SK-N-SH (cell line): ENCODE measurements around the gene EFHC1. TPM values are rescaled to one million over a fixed set of nuclear protein-coding genes. Genes with fewer than 3 reads are reported as not detected.

Source experiments
- CTCF ChIA-PET: fragments of 300-600, 350-600 bp; formaldehyde crosslinking; extraction: SDS; loops from one replicate; lab custom pipeline; 2021; lab: Yijun Ruan, JAX
- POLR2A ChIA-PET: fragments of 350-600 bp; sonication (Branson Sonifier 250); formaldehyde crosslinking; extraction: SDS; loops from one replicate; lab custom pipeline; 2020; ENCODE audit warnings: antibody characterized with exemption, inconsistent platforms; lab: Yijun Ruan, JAX
- DNase-seq: peaks from one replicate; pipeline ENCODE4 v3.0.0; 2012
- H2AFZ ChIP-seq: fragments of 200-600 bp; sonication (generic); 2 replicates; pipeline ENCODE4 v1.8.1; 2016; ENCODE audit warnings: antibody characterized with exemption, mild to moderate bottlenecking, low read depth
- H3F3A ChIP-seq: fragments of 200-600 bp; sonication (generic); replicated peaks from 2 replicates; pipeline ENCODE3; 2016; ENCODE audit warnings: antibody characterized with exemption, mild to moderate bottlenecking; ENCODE audit not compliant: insufficient read depth
- H3K27ac ChIP-seq, 2 experiments: fragments of 200-500 bp in 1 of 2; fragments of 200-600 bp in 1 of 2; sonication (Bioruptor generic) in 1 of 2; sonication (generic), shearing (Covaris generic) in 1 of 2; 2 replicates each; pipeline versions ENCODE4 v1.5.1 to v1.6.1; 2014 to 2016; ENCODE audit warnings: low read depth in 2 of 2, inconsistent platforms in 1 of 2, low read length in 1 of 2, mild to moderate bottlenecking in 1 of 2, mixed read lengths in 1 of 2
- H3K27me3 ChIP-seq: fragments of 200-600 bp; sonication (generic), shearing (Covaris generic); 2 replicates; pipeline ENCODE4 v1.6.1; 2016; ENCODE audit warnings: mixed run types; ENCODE audit not compliant: insufficient read depth
- H3K36me3 ChIP-seq, 2 experiments: fragments of 200-500 bp in 1 of 2; fragments of 200-600 bp in 1 of 2; sonication (Bioruptor generic) in 1 of 2; sonication (generic) in 1 of 2; replicated peaks in 1 of 2; 2 replicates each; pipeline versions ENCODE3 to v1.5.1; 2014 to 2016; ENCODE audit warnings: low read length in 1 of 2, mild to moderate bottlenecking in 1 of 2; ENCODE audit not compliant: insufficient read depth in 2 of 2, control insufficient read depth in 1 of 2
- H3K4me1 ChIP-seq, 2 experiments: fragments of 200-500 bp in 1 of 2; fragments of 200-600 bp in 1 of 2; sonication (Bioruptor generic) in 1 of 2; sonication (generic), shearing (Covaris generic) in 1 of 2; 2 replicates each; pipeline versions ENCODE4 v1.5.1 to v1.6.1; 2014 to 2016; ENCODE audit warnings: low read depth in 1 of 2, low read length in 1 of 2, mixed run types in 1 of 2; ENCODE audit not compliant: insufficient read depth in 2 of 2, control insufficient read depth in 1 of 2
- H3K4me2 ChIP-seq: fragments of 200-600 bp; sonication (generic), shearing (Covaris generic); 2 replicates; pipeline ENCODE4 v1.6.1; 2017; ENCODE audit warnings: mixed run types
- H3K4me3 ChIP-seq, 2 experiments: fragments of 200-500 bp in 1 of 2; fragments of 200-600 bp in 1 of 2; sonication (Bioruptor generic) in 1 of 2; sonication (generic), shearing (Covaris generic) in 1 of 2; 2 replicates each; pipeline versions ENCODE4 v1.5.1 to v1.8.1; 2014 to 2016; ENCODE audit warnings: low read depth in 2 of 2, inconsistent platforms in 1 of 2, low read length in 1 of 2, mild to moderate bottlenecking in 1 of 2, mixed read lengths in 1 of 2, moderate library complexity in 1 of 2
- H3K79me2 ChIP-seq: fragments of 200-600 bp; sonication (generic); 2 replicates; pipeline ENCODE4 v1.8.1; 2017; ENCODE audit warnings: mild to moderate bottlenecking; ENCODE audit not compliant: insufficient read depth
- H3K9ac ChIP-seq: fragments of 200-600 bp; sonication (generic); 2 replicates; pipeline ENCODE4 v1.6.1; 2017; ENCODE audit warnings: mixed run types
- H3K9me2 ChIP-seq: fragments of 200-600 bp; sonication (generic); 2 replicates; pipeline ENCODE4 v1.6.1; 2017; ENCODE audit warnings: mixed run types
- H3K9me3 ChIP-seq: fragments of 200-600 bp; sonication (generic); 2 replicates; pipeline ENCODE4 v1.6.1; 2017; ENCODE audit warnings: mixed run types, mild to moderate bottlenecking, moderate library complexity
- H4K20me1 ChIP-seq: fragments of 200-600 bp; sonication (generic); 2 replicates; pipeline ENCODE4 v1.6.1; 2017; ENCODE audit warnings: mild to moderate bottlenecking, mixed run types; ENCODE audit not compliant: insufficient read depth
- FOXJ3 ChIP-seq: sonication (generic); formaldehyde crosslinking; IDR thresholded peaks from 2 replicates; pipeline ENCODE4 v1.5.1; 2020; ENCODE audit warnings: mild to moderate bottlenecking, missing genetic modification reagents
- FOXM1 ChIP-seq: IDR thresholded peaks from 2 replicates; pipeline ENCODE4 v1.4.0; 2012; ENCODE audit warnings: low read depth, mild to moderate bottlenecking
- GATA2 ChIP-seq: sonication (generic); formaldehyde crosslinking; IDR thresholded peaks from 2 replicates; pipeline ENCODE4 v1.5.0; 2020; ENCODE audit warnings: mild to moderate bottlenecking, missing genetic modification reagents
- JUND ChIP-seq: IDR thresholded peaks from 2 replicates; pipeline ENCODE4 v1.4.0; 2012
- MAX ChIP-seq: IDR thresholded peaks from 2 replicates; pipeline ENCODE4 v1.4.0; 2012; ENCODE audit warnings: low read depth
- MEF2A ChIP-seq: IDR thresholded peaks from 2 replicates; pipeline ENCODE4 v1.4.0; 2012; ENCODE audit warnings: low read depth, borderline replicate concordance
- RCOR1 ChIP-seq: fragments of 150-350 bp; IDR thresholded peaks from 2 replicates; pipeline ENCODE4 v1.6.1; 2017; ENCODE audit warnings: antibody characterized with exemption, low read length
- REST ChIP-seq: IDR thresholded peaks from 2 replicates; pipeline ENCODE4 v1.6.1; 2012; ENCODE audit warnings: mild to moderate bottlenecking, low read depth, low read length, moderate library complexity
- RFX5 ChIP-seq: IDR thresholded peaks from 2 replicates; pipeline ENCODE4 v1.6.1; 2012; ENCODE audit warnings: mild to moderate bottlenecking, improper control_type of control experiment, low read length
- RXRA ChIP-seq: IDR thresholded peaks from 2 replicates; pipeline ENCODE4 v1.4.0; 2012; ENCODE audit warnings: low read depth, mild to moderate bottlenecking, borderline replicate concordance
- SIN3A ChIP-seq: IDR thresholded peaks from 2 replicates; pipeline ENCODE4 v1.6.1; 2012; ENCODE audit warnings: low read depth, mild to moderate bottlenecking, low read length, moderate library complexity, borderline replicate concordance
- SMC3 ChIP-seq: IDR thresholded peaks from 2 replicates; pipeline ENCODE4 v1.6.1; 2012; ENCODE audit warnings: low read depth, low read length, improper control_type of control experiment
- USF1 ChIP-seq: IDR thresholded peaks from 2 replicates; pipeline ENCODE4 v1.4.0; 2012; ENCODE audit warnings: low read depth, borderline replicate concordance
- WGBS: methylation state at CpG from one replicate; pipeline ENCODE4 v1.1.6; 2017; ENCODE audit warnings: low lambda C conversion rate; 5-methylcytosine and 5-hydroxymethylcytosine counted together
- polyA plus RNA-seq, 3 experiments: library from polyadenylated mRNA; depleted of rRNA; stranded (reverse); fragments of >200 nt; gene quantifications; 2 replicates each; pipeline ENCODE4 v1.2.3, GENCODE V29; 2012

EFHC1 gene
- polyA plus RNA-seq, 1 of the 3 experiments (the other 2 are of a cell fraction) = 39.4 TPM

DNA sequence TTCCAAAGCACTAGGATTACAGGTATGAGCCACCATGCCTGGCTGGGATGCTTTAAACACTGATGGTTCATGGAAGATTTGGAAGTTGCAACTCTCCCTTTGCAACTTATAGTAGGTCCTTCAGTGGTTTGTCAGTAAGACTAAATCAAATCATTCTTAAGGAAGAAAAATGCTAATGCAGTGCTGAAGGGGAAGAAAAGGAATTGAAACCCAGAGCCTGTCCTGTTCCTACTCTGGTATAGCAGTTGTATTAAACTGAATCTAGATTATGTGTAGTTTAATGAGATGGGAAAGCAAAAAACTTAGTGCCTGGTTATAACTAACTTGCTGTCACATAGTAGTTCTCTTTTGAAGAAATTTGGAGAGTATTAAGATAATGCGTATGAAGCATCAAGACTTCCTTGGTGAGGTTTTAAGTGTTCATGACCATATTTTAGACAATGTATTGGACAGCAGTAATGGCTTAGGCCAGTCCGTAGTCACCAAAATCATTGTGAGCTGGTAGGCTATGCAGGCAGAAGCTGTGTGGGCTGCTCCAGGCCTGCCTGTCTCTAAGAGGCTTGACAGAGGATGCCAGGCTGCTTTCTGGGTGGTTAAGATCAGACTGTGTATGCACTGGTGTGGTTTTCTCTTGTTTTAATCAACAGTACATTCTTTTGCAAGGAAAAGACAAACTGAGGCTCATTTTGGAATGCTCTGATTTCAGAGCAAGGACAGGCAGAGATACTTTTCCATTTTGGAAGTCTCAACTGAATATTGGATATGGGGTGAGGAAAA, 44.2 kb upstream of the EFHC1 start:
- H3K79me2 ChIP-seq = no peaks in the 10 kb centered on the region
- no peaks in the 10 kb centered on the region for H3K9me2 ChIP-seq
- H3K9me3 ChIP-seq = no peaks in the 10 kb centered on the region
- CTCF ChIA-PET = interaction anchor here (1.1 to 2.8 kb wide), 3 partner anchors 15 to 24 kb away, joined by 3 to 15 read pairs (median 8); no protein-coding TSS in a partner anchor
- 93% methylated on average over 2 of the region's 2 CpGs for WGBS
- H3K4me2 ChIP-seq = no peak overlapping the region
- no peaks in the 10 kb centered on the region for H4K20me1 ChIP-seq
- no peak for DNase-seq
- POLR2A ChIA-PET = no interaction called here
- no peaks in the 10 kb centered on the region for H3F3A ChIP-seq
- no peaks in the 10 kb centered on the region for H3K27me3 ChIP-seq
- no peaks in the 10 kb centered on the region; a peak in 1 of 4 replicates for H3K4me1 ChIP-seq
- H2AFZ ChIP-seq = no peak overlapping the region
- no peak for TF ChIP-seq JUND
- TF ChIP-seq SMC3 = no peak
- TF ChIP-seq USF1 = no peak
- TF ChIP-seq MEF2A = no peak
- no peak for TF ChIP-seq FOXJ3 (CRISPR knock-in tag)
- TF ChIP-seq GATA2 (CRISPR knock-in tag) = no peak
- TF ChIP-seq MAX = no peak
- TF ChIP-seq RFX5 = no peak
- TF ChIP-seq RXRA = no peak
- TF ChIP-seq SIN3A = no peak
- no peak for TF ChIP-seq REST
- H3K9ac ChIP-seq = no peak overlapping the region
- H3K36me3 ChIP-seq = no peaks in the 10 kb centered on the region
- no peak overlapping the region for H3K27ac ChIP-seq
- no peak overlapping the region for H3K4me3 ChIP-seq

DNA sequence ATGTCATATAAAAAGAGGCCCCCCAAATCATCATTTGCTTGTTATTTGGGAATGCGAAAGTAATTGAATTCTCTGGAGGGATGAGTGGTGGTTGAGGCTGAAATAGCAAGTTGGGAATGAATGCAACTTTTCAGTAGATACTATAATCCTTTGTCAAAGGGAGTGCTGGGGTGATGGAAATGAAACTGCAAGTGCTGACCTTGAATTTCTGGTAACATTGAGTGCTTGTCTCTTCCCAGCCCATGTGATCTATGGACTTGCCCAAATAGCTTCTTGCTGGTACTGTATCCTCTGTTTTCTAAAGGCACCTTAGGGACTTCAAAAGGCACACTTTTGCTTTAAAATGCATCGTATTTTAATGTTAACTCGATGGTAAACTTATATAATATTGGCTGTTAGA, 43.4 kb upstream of the EFHC1 start:
- no peak overlapping the region for H3K4me3 ChIP-seq
- no peak for DNase-seq
- H4K20me1 ChIP-seq = no peaks in the 10 kb centered on the region
- H3K27ac ChIP-seq = no peak overlapping the region
- H3K27me3 ChIP-seq = no peaks in the 10 kb centered on the region
- no peak overlapping the region for H3K9ac ChIP-seq
- no peaks in the 10 kb centered on the region for H3K36me3 ChIP-seq
- H3K9me3 ChIP-seq = no peaks in the 10 kb centered on the region
- H2AFZ ChIP-seq = no peak overlapping the region
- H3K4me2 ChIP-seq = no peak overlapping the region
- ChIA-PET CTCF (interaction anchor here (2.0 to 2.8 kb wide), 2 partner anchors 15 to 23 kb away, joined by 8 to 15 read pairs; no protein-coding TSS in a partner anchor), POLR2A (no interaction called here)
- no peak for TF ChIP-seq RFX5
- TF ChIP-seq FOXM1 = no peak
- no peak for TF ChIP-seq USF1
- no peak for TF ChIP-seq RCOR1
- 91% methylated on average over 3 of the region's 3 CpGs for WGBS
- no peaks in the 10 kb centered on the region for H3F3A ChIP-seq
- H3K79me2 ChIP-seq = no peaks in the 10 kb centered on the region
- no peaks in the 10 kb centered on the region for H3K9me2 ChIP-seq
- no peaks in the 10 kb centered on the region; a peak in 1 of 4 replicates for H3K4me1 ChIP-seq
